CMK (cell line): ENCODE data around the gene IGSF8.
"Not testable (repeated sequence)": the region's sequence is repeated elsewhere in the genome, so short reads cannot be mapped to it uniquely, and the experiment has no call there.

Source experiments
- DNase-seq: peaks from one replicate; pipeline ENCODE4 v3.0.0-alpha.2; 2010; ENCODE audit warnings: low read depth

The IGSF8 gene

GRCh38 chr1:160127865-160128523 is 29.6 kb upstream of the IGSF8 start:
- DNase-seq: no peak

- no peak for DNase-seq
Measured at GRCh38 chr1:160127381-160127780, 29.0 kb upstream of the IGSF8 start.

GRCh38 chr1:160126342-160126741 is 27.9 kb upstream of the IGSF8 start:
- DNase-seq: not testable (repeated sequence)

GRCh38 chr1:160125746-160126145 is 27.3 kb upstream of the IGSF8 start:
- no peak for DNase-seq

GRCh38 chr1:160124705-160125478 is 26.5 kb upstream of the IGSF8 start:
- DNase-seq: no peak

GRCh38 chr1:160123726-160124125 is 25.3 kb upstream of the IGSF8 start:
- no peak for DNase-seq

- no peak for DNase-seq
Measured at GRCh38 chr1:160122978-160123495, 24.6 kb upstream of the IGSF8 start.

- DNase-seq: no peak
Measured at GRCh38 chr1:160121388-160121787, 23.0 kb upstream of the IGSF8 start.

- DNase-seq: no peak
Measured at GRCh38 chr1:160120797-160121196, 22.4 kb upstream of the IGSF8 start.

- no peak for DNase-seq
Measured at GRCh38 chr1:160118928-160119327, 20.5 kb upstream of the IGSF8 start.

- no peak for DNase-seq
Measured at GRCh38 chr1:160117709-160118183, 19.3 kb upstream of the IGSF8 start.

GRCh38 chr1:160117300-160117699 is 18.9 kb upstream of the IGSF8 start:
- no peak for DNase-seq

- DNase-seq: no peak
Measured at GRCh38 chr1:160116283-160117147, 18.1 kb upstream of the IGSF8 start.

GRCh38 chr1:160115545-160116282 is 17.3 kb upstream of the IGSF8 start, which contains the start of gene ATP1A2:
TSS of gene ATP1A2 (plus strand) at chr1:160115759. CDS start at chr1:160115862, 103 bp downstream.
- no peak for DNase-seq

- DNase-seq: no peak
Measured at GRCh38 chr1:160114085-160114484, 15.7 kb upstream of the IGSF8 start.

- no peak for DNase-seq
Measured at GRCh38 chr1:160113407-160113806, 15.0 kb upstream of the IGSF8 start.

GRCh38 chr1:160112357-160112756 is 13.9 kb upstream of the IGSF8 start:
- DNase-seq: no peak

- not testable (repeated sequence) for DNase-seq
Measured at GRCh38 chr1:160111462-160111861, 13.0 kb upstream of the IGSF8 start.

- no peak for DNase-seq
Measured at GRCh38 chr1:160109686-160110085, 11.3 kb upstream of the IGSF8 start.

- DNase-seq: no peak
Measured at GRCh38 chr1:160108888-160109662, 10.7 kb upstream of the IGSF8 start.

- DNase-seq: no peak
Measured at GRCh38 chr1:160107512-160107911, 9.1 kb upstream of the IGSF8 start.
